GM18508 (cell line): ENCODE results near the gene ATP6V1G2.
A peak's percentile ranks its signal among the peaks of the same experiment; 100 is the strongest.

ENCODE experiments used
- ATAC-seq: cut with Tn5 transposase; IDR thresholded peaks from one replicate; pipeline ENCODE4 v1.9.1; 2021; ENCODE audit warnings: moderate number of reproducible peaks; ENCODE audit not compliant: insufficient read depth, unreplicated experiment

ATP6V1G2 gene

GRCh38 chr6:31576897-31577578, 30.6 kb upstream of the ATP6V1G2 start:
- no peak for ATAC-seq

- no peak for ATAC-seq
Measured at GRCh38 chr6:31575952-31576685, 29.7 kb upstream of the ATP6V1G2 start.

GRCh38 chr6:31575335-31575901, 29.0 kb upstream of the ATP6V1G2 start, which contains the start of gene TNF:
Gene TNF (plus strand): TSS chr6:31575565. CDS start chr6:31575742, 177 bp downstream.
- no peak for ATAC-seq

GRCh38 chr6:31574106-31575061, 28.0 kb upstream of the ATP6V1G2 start:
- no peak for ATAC-seq

GRCh38 chr6:31573239-31574105, 27.1 kb upstream of the ATP6V1G2 start:
- no peak for ATAC-seq

GRCh38 chr6:31572041-31572911, 25.9 kb upstream of the ATP6V1G2 start, which contains the start of gene LTA:
Gene LTA (plus strand): TSS chr6:31572289. CDS start chr6:31572743, 454 bp downstream.
- no peak for ATAC-seq

GRCh38 chr6:31569861-31570536, 23.6 kb upstream of the ATP6V1G2 start:
- no peak for ATAC-seq

GRCh38 chr6:31568537-31568961, 22.1 kb upstream of the ATP6V1G2 start:
- peak; percentile 52 for ATAC-seq

- no peak for ATAC-seq
Measured at GRCh38 chr6:31567531-31568370, 21.3 kb upstream of the ATP6V1G2 start.

GRCh38 chr6:31560697-31561058, 14.3 kb upstream of the ATP6V1G2 start:
- ATAC-seq, result no peak

- ATAC-seq, result no peak
Measured at GRCh38 chr6:31559958-31560696, 13.7 kb upstream of the ATP6V1G2 start.

GRCh38 chr6:31559606-31559957, 13.2 kb upstream of the ATP6V1G2 start:
- ATAC-seq, result no peak

- ATAC-seq, result no peak
Measured at GRCh38 chr6:31558631-31559500, 12.5 kb upstream of the ATP6V1G2 start.

- no peak for ATAC-seq
Measured at GRCh38 chr6:31558318-31558625, 11.9 kb upstream of the ATP6V1G2 start.

- ATAC-seq, result no peak
Measured at GRCh38 chr6:31557443-31558317, 11.3 kb upstream of the ATP6V1G2 start.
